Mammary epithelial cell (primary cell): Measurements from ENCODE around the gene ATP8B4.

Source experiments
- CTCF ChIP-seq, 2 donors: IDR thresholded peaks in 1 of 2; conservative IDR thresholded peaks in 1 of 2; 2 replicates each; pipeline ENCODE4 v1.5.1; 2011 to 2012; ENCODE audit warnings: inconsistent platforms in 2 of 2, low read length in 2 of 2, mild to moderate bottlenecking in 2 of 2, control low read depth in 1 of 2, low read depth in 1 of 2; ENCODE audit not compliant: insufficient read depth in 1 of 2; ENCODE audit errors: extremely low read depth in 1 of 2
- EZH2 ChIP-seq: IDR thresholded peaks from 2 replicates; pipeline ENCODE4 v1.6.1; 2012; ENCODE audit warnings: low read length, inconsistent platforms, borderline replicate concordance

GRCh38 chr15:50134524-50135024 is 15.5 kb upstream of the ATP8B4 start:
- TF ChIP-seq EZH2 (no peak), CTCF (conservative IDR thresholded peaks at IDR 0.05 in 1 of 2, IDR thresholded peaks at IDR 0.05 in 1 of 2; ENCODE audit: extremely low read depth in 1 of 2, insufficient read depth in 1 of 2, low read depth in 1 of 2, low read length in 2 of 2) (no peak)
